MG63 (cell line): Measurements from ENCODE around the gene CCDC110. TPM values are rescaled to one million over a fixed set of nuclear protein-coding genes. Genes with fewer than 3 reads are reported as not detected.

ENCODE experiments used
- DNase-seq: peaks from one replicate; pipeline ENCODE4 v3.0.0-alpha.2; 2020
- H3K27me3 ChIP-seq: fragments of 250-450 bp; sonication (Bioruptor Pico); 2 replicates; pipeline ENCODE4 v1.5.1; 2020; ENCODE audit warnings: mild to moderate bottlenecking, moderate library complexity
- H3K36me3 ChIP-seq: fragments of 250-450 bp; sonication (Bioruptor Pico); 2 replicates; pipeline ENCODE4 v1.5.1; 2020; ENCODE audit warnings: mild to moderate bottlenecking, moderate library complexity
- H3K4me3 ChIP-seq: fragments of 250-450 bp; sonication (Bioruptor Pico); 2 replicates; pipeline ENCODE4 v1.5.1; 2020; ENCODE audit warnings: mild to moderate bottlenecking, moderate library complexity
- H3K9me3 ChIP-seq: fragments of 250-450 bp; sonication (Bioruptor Pico); 2 replicates; pipeline ENCODE4 v1.5.1; 2020; ENCODE audit warnings: mild to moderate bottlenecking, moderate library complexity
- total RNA-seq: library from RNA; depleted of rRNA; stranded (reverse); fragments of >200 nt; shearing (Covaris generic); gene quantifications from 2 replicates; pipeline ENCODE4 v1.2.3, GENCODE V29; 2014; ENCODE audit warnings: low replicate concordance

The CCDC110 gene
- total RNA-seq, 1 experiment from 2014 or later = not detected

DNA sequence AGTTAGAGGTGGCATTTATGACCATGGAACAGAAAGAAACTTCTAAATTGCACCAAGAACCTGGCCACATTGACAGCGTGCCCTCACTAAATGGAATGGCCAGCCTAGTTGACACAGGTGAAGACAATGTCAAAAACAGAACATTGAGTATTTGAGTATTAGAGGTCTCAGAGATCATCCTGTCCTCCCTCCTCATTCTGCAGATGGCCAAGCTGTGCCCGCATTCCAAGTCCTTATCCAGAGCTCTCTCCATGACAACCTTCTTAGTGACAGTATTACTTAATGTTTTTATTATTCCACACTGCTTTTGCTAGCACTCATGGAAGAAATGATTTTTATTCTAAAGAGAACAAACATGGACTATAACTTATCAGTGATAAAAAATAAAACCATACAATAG is 9.9 kb upstream of the CCDC110 start:
- no peak for DNase-seq
- no peaks in the 10 kb centered on the region for H3K36me3 ChIP-seq
- H3K4me3 ChIP-seq = no peak overlapping the region
- H3K9me3 ChIP-seq = no peaks in the 10 kb centered on the region
- H3K27me3 ChIP-seq = no peaks in the 10 kb centered on the region

DNA sequence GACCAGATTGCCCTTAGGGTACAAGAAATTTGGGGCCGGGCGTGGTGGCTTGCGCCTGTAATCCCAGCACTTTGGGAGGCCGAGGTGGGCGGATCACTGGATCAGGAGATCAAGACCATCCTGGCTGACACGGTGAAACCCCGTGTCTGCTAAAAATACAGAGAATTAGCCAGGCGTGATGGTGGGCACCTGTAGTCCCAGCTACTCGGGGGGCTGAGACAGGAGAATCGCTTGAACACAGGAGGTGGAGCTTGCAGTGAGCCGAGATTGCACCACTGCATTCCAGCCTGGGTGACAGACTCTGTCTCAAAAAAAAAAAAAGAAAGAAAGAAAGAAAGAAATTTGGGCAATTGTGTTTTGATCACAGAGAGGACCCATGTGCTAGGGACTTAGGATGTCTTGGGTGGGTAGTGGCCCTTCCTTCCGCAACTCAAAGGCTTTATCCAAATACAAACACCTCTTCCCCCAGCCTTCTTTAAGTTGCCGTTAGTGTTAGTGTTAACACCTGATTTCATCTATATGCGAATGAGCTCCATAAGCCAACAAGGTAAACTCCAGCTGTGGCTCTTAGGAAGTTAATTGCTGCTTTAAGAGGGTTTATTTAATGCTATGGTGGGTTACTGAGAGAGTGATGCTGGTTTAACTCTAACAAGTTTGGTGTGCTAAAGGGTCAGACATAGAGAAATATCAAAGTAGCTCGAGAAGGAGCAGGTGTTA is 8.6 kb upstream of the CCDC110 start:
- Histone ChIP-seq H3K36me3 (no peaks in the 10 kb centered on the region), H3K27me3 (no peaks in the 10 kb centered on the region), H3K4me3 (no peak overlapping the region), H3K9me3 (no peaks in the 10 kb centered on the region)
- DNase-seq = no peak

DNA sequence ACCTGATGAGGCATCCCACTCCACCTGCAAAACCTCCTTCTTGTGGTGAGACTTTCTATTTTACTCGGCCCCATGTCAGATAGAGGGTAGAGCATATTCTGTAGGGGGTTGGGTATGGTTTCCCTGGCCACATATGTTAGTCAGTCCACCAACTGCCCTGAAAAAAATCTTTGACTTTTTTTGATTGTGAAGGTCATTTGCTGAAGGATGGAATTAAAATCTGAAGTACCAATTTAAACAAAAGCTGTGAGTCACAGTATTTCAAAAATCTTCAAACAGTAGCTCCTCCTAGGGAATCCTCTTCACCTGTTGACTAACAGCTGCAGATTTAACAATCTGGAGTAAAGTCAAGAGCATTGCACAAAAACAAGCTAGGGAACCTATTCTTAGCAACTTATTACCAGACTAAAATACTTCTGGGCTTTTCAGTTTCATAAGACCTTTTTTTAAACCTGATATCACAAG is 8.0 kb upstream of the CCDC110 start:
- Histone ChIP-seq H3K36me3 (no peaks in the 10 kb centered on the region), H3K27me3 (no peaks in the 10 kb centered on the region), H3K4me3 (no peak overlapping the region), H3K9me3 (no peaks in the 10 kb centered on the region)
- no peak for DNase-seq

DNA sequence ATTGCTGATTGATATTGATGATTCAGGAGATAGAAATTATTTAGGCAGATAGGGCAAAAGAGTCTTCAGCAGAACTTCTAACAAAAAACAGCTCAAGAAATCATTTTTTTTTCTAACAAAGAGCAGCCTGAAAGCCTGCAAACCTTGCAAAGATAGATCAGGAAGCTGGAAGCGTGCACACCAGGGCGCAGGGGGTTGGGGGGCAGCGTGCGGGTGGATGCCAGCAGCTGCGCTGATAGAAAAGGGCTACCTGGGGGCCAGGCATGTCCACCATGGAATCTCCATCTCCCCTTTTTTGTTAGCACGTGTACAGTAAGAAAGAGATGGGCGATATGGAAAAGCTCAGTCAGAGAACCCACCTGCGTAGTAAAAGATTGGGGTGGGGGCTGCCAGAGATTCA is 1.7 kb upstream of the CCDC110 start:
- no peaks in the 10 kb centered on the region for H3K9me3 ChIP-seq
- 0 out of 2 replicates have a peak, but pooled peaks cover 2% of the 10 kb centered on the region for H3K27me3 ChIP-seq
- H3K36me3 ChIP-seq = no peaks in the 10 kb centered on the region
- DNase-seq = no peak
- no peak overlapping the region for H3K4me3 ChIP-seq

GRCh38 chr4:185472103-185472542 is 590 bp upstream of the CCDC110 start:
- Histone ChIP-seq H3K27me3 (0 out of 2 replicates have a peak, but pooled peaks cover 2% of the 10 kb centered on the region), H3K9me3 (no peaks in the 10 kb centered on the region), H3K36me3 (no peaks in the 10 kb centered on the region), H3K4me3 (peak overlapping the region; percentile 53)
- no peak for DNase-seq

- Histone ChIP-seq H3K36me3 (no peaks in the 10 kb centered on the region), H3K27me3 (0 out of 2 replicates have a peak, but pooled peaks cover 2% of the 10 kb centered on the region), H3K9me3 (no peaks in the 10 kb centered on the region), H3K4me3 (peak overlapping the region; percentile 47)
- peak; percentile 7 for DNase-seq
Observed at GRCh38 chr4:185470501-185471195, 885 bp downstream of the CCDC110 start.

- Histone ChIP-seq H3K9me3 (no peaks in the 10 kb centered on the region), H3K27me3 (0 out of 2 replicates have a peak, but pooled peaks cover 2% of the 10 kb centered on the region), H3K4me3 (no peak overlapping the region), H3K36me3 (no peaks in the 10 kb centered on the region)
- no peak for DNase-seq
Observed at GRCh38 chr4:185469580-185470154, 1.9 kb downstream of the CCDC110 start.

DNA sequence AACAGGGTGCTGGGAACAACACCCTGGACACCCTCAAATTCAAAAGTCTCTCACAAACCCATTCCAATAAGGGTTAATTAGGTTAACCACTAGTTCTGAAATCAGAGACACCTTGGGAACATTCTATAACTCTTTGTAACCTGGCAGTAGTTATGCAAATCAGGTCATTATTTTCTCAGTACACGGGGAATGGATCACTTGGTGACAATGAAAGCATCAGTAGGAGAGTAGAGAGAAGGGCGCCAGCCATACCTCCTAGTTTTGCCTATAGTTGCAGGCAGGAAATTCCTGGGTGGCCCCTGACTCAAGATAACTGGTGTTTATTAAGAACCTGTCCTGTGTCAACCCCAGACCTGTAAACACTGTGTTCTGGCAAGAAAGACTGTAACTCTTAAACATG is 2.5 kb downstream of the CCDC110 start:
- Histone ChIP-seq H3K9me3 (no peaks in the 10 kb centered on the region), H3K4me3 (no peak overlapping the region), H3K27me3 (0 out of 2 replicates have a peak, but pooled peaks cover 2% of the 10 kb centered on the region), H3K36me3 (no peaks in the 10 kb centered on the region)
- no peak for DNase-seq

DNA sequence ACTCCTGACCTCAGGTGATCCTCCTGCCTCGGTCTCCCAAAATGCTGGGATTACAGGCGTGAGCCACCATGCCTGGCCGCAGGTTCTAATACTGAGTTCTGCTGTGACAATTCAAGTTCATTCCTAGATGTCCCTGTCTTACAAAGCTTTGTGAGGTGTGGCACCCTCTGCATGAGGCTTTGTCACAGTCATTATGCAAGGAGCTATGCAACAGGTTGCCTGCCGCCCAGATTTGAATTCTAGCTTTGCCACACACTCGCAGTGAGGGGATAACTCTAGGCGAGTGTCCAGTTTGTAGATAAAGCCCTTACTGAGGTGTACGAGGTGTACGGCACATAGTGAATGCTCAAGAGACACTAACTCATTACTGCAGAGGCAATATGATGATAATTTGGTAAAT is 3.5 kb downstream of the CCDC110 start:
- H3K9me3 ChIP-seq = no peaks in the 10 kb centered on the region
- H3K4me3 ChIP-seq = no peak overlapping the region
- no peaks in the 10 kb centered on the region for H3K36me3 ChIP-seq
- 0 out of 2 replicates have a peak, but pooled peaks cover 2% of the 10 kb centered on the region for H3K27me3 ChIP-seq
- DNase-seq = no peak

GRCh38 chr4:185467101-185467500 is 4.4 kb downstream of the CCDC110 start:
- Histone ChIP-seq H3K27me3 (0 out of 2 replicates have a peak, but pooled peaks cover 2% of the 10 kb centered on the region), H3K4me3 (no peak overlapping the region; the same call in 1 of the 2 replicates), H3K36me3 (no peaks in the 10 kb centered on the region), H3K9me3 (no peaks in the 10 kb centered on the region)
- no peak for DNase-seq

GRCh38 chr4:185465707-185466106 is 5.8 kb downstream of the CCDC110 start:
- no peak for DNase-seq
- H3K27me3 ChIP-seq = 0 out of 2 replicates have a peak, but pooled peaks cover 1% of the 10 kb centered on the region
- no peaks in the 10 kb centered on the region for H3K36me3 ChIP-seq
- no peaks in the 10 kb centered on the region for H3K9me3 ChIP-seq
- no peak overlapping the region for H3K4me3 ChIP-seq

DNA sequence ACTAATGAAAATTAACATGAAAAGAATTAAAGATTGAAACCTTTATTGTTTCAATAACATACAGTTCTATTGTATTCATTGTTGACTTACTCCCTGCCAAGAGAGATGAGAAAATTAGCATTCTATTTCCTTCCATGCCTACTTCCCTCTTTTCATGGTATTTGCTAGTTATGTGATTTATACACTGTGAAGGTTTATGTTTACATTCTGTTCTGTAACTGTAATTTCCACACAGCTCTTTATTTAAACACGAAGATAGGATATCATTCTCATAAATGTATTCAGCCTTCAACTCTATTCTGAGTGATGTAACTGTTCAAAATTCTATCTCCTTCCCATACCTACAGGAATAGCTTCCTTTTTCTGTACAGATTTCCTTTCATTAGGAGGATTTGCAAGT is 6.6 kb downstream of the CCDC110 start:
- Histone ChIP-seq H3K4me3 (no peak overlapping the region), H3K9me3 (no peaks in the 10 kb centered on the region), H3K27me3 (no peaks in the 10 kb centered on the region), H3K36me3 (no peaks in the 10 kb centered on the region)
- DNase-seq = no peak

DNA sequence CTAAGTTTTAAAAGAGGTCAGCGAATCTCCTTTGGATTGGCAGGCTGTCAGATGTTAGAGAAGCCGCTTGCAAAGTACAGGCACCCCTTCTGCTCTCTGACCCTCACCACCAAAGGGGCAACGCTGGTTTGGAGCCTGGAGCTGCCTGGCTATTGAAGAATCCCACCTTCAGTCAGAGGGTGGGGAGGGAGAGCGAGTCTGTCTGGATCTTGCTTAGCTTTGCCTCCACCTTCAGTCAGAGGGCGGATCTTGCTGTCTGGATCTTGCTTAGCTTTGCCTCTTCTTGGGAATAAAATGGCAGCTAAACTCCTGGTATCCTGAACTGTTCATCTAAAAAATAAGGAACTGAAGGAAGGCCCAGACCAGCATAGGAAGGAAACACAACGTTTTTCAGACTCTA is 7.3 kb downstream of the CCDC110 start:
- no peak for DNase-seq
- Histone ChIP-seq H3K36me3 (no peaks in the 10 kb centered on the region), H3K27me3 (no peaks in the 10 kb centered on the region), H3K9me3 (no peaks in the 10 kb centered on the region), H3K4me3 (no peak overlapping the region)

DNA sequence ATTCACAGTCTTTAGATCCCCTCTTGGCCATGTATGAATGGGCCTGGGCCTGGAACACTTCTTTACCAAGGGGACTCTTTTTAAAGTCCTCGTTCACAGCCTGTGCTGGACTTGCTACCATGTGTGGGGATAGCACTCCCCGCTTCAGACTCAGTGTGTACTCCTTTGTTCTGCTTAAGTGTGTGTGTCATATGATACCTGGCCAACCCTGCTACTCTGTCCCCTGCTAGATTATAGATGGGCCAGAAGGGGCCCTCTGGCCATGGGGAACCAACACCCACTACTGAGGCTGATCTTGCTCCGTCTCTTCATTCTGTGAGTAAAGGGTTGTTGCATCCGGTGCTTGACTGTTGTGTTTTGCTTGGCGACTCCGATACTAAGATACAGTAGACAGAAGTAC is 8.0 kb downstream of the CCDC110 start:
- Histone ChIP-seq H3K27me3 (no peaks in the 10 kb centered on the region), H3K4me3 (no peak overlapping the region), H3K36me3 (no peaks in the 10 kb centered on the region), H3K9me3 (no peaks in the 10 kb centered on the region)
- DNase-seq = no peak

GRCh38 chr4:185461565-185461964 is 10.0 kb downstream of the CCDC110 start:
- Histone ChIP-seq H3K36me3 (no peaks in the 10 kb centered on the region), H3K27me3 (no peaks in the 10 kb centered on the region), H3K4me3 (no peak overlapping the region), H3K9me3 (no peaks in the 10 kb centered on the region)
- DNase-seq = no peak

- H3K4me3 ChIP-seq = no peak overlapping the region
- H3K36me3 ChIP-seq = no peaks in the 10 kb centered on the region
- DNase-seq = no peak
- H3K27me3 ChIP-seq = no peaks in the 10 kb centered on the region
- no peaks in the 10 kb centered on the region for H3K9me3 ChIP-seq
Observed at GRCh38 chr4:185457136-185457535, 14.4 kb downstream of the CCDC110 start.

- H3K27me3 ChIP-seq = no peaks in the 10 kb centered on the region
- H3K36me3 ChIP-seq = no peaks in the 10 kb centered on the region
- no peak overlapping the region for H3K4me3 ChIP-seq
- H3K9me3 ChIP-seq = no peaks in the 10 kb centered on the region
- no peak for DNase-seq
Observed at GRCh38 chr4:185456131-185456530, 15.4 kb downstream of the CCDC110 start.
